Measurements from ENCODE around the gene SH2D1A.
"Not testable (repeated sequence)": the region's sequence is repeated elsewhere in the genome, so short reads cannot be mapped to it uniquely, and the experiment has no call there.

SH2D1A gene

GRCh38 chrX:124348885-124349453, 2.6 kb downstream of the SH2D1A start:
- in situ Hi-C loops (cut with MboI; ENCODE audit: low sequenced_read_pairs) = no loop called here

DNA sequence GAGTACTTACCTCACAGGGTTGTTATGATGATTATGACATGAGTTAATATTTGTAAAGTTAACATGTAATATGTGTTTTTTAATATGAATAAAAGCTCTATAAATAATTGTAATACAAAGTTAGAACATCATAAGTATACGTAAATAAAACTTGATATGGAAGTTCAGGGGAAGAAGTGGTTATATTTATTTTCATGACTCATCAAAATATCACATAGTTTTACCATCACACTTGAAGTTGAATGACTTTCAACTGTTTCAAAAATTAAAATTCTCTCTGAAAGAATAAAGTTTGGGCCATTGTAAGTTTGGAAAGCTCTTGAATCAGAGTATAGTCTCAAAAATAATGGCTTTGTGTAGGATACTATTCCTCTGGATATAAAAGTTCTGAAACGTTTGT, 8.3 kb downstream of the SH2D1A start:
- in situ Hi-C loops (cut with MboI; ENCODE audit: low sequenced_read_pairs) = no loop called here

GRCh38 chrX:124358800-124359383, 12.5 kb downstream of the SH2D1A start:
- in situ Hi-C loops (cut with MboI; ENCODE audit: low sequenced_read_pairs) = no loop called here

- in situ Hi-C loops (cut with MboI; ENCODE audit: low sequenced_read_pairs) = no loop called here
Observed at GRCh38 chrX:124362072-124362471, 15.7 kb downstream of the SH2D1A start.

DNA sequence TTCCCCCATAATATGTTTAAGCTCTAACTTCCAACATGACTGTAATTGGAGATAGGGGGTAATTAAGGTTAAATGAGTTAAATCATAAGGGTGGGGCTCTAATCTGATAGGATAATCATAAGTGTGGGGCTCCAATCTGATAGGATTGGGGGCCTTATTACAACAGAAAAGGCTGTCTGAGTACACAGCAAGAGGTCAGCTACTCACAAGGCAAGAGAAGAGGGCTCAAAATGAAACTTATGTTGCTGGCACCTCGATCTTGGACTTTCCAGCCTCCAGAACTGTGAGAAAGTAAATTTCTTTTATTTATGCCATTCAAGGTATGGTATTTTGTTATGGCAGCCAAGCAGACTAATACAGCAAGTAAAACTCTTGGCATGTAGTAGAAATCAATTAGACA, 16.4 kb downstream of the SH2D1A start:
- in situ Hi-C loops (cut with MboI; ENCODE audit: low sequenced_read_pairs) = no loop called here

- in situ Hi-C loops (cut with MboI; ENCODE audit: low sequenced_read_pairs) = no loop called here
Observed at GRCh38 chrX:124369722-124370121, 23.4 kb downstream of the SH2D1A start.

- in situ Hi-C loops (cut with MboI; ENCODE audit: low sequenced_read_pairs) = no loop called here
Observed at GRCh38 chrX:124373348-124373747, 27.0 kb downstream of the SH2D1A start.

- in situ Hi-C loops (cut with MboI; ENCODE audit: low sequenced_read_pairs) = no loop called here
Observed at GRCh38 chrX:124378643-124379042, 32.3 kb downstream of the SH2D1A start.

DNA sequence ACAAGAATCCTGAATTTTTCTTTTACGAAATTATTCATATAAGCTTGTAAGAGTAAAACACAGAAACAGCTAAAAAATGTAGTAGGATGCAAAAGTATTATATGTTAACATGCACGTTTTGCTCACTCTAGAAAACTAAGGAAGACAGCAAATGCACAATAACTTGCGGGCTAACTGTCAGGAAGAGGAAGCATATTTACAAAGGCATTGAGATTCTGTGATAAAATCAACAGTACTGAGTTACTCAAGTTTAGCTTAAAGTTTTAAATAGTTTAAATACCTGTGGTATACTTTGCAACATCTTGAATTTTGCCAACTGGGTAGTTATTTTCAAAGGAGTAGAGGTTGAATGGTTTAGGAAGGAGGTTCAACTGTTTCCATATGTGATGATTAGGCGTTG, 37.0 kb downstream of the SH2D1A start:
- in situ Hi-C loops (cut with MboI; ENCODE audit: low sequenced_read_pairs) = no loop called here

GRCh38 chrX:124386401-124386800, 40.0 kb downstream of the SH2D1A start:
- in situ Hi-C loops (cut with MboI; ENCODE audit: low sequenced_read_pairs) = no loop called here

DNA sequence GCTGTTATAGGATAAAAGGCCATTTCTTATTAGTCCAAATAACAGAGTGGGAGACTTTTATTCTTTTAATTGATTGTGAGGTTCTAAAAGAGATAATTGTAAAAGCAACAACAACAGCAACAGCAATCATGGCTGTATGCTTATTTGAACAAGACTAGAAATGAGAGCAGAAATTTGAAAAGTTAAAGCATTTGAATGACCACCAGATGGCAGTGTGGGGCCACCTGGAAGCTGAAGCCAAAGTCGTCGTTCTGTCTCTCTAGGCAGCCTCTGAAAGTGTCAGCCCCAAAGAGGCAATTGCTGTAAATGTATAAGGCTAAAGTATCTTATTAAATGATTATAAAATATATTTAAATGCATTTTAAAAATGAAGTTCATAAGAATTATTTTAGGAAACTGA, 42.2 kb downstream of the SH2D1A start:
- in situ Hi-C loops (cut with MboI; ENCODE audit: low sequenced_read_pairs) = no loop called here

DNA sequence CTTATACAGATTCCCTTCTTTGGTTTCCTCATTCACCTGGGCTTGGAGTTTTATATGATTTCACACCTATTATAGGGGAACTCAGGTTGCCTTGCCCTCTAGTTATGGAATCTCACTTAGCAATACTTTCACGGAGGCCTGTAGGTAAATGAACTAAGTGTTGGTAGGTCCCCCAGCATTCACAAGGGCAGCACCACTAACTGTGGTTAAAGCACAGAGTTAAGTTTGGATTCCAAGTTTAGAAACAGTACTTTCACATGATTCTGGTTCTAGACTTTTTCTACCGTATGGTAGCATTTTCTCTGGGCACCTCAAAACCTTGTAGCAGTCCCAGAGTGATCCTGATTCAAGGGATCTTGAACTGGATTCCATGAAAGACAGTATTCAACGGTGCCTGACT, 46.4 kb downstream of the SH2D1A start:
- in situ Hi-C loops (cut with MboI; ENCODE audit: low sequenced_read_pairs) = no loop called here

- in situ Hi-C loops (cut with MboI; ENCODE audit: low sequenced_read_pairs) = no loop called here
Observed at GRCh38 chrX:124393238-124393637, 46.9 kb downstream of the SH2D1A start.

- in situ Hi-C loops (cut with MboI; ENCODE audit: low sequenced_read_pairs) = no loop called here
Observed at GRCh38 chrX:124393659-124394058, 47.3 kb downstream of the SH2D1A start.

GRCh38 chrX:124395145-124395880, 49.0 kb downstream of the SH2D1A start:
- in situ Hi-C loops (cut with MboI; ENCODE audit: low sequenced_read_pairs) = no loop called here

DNA sequence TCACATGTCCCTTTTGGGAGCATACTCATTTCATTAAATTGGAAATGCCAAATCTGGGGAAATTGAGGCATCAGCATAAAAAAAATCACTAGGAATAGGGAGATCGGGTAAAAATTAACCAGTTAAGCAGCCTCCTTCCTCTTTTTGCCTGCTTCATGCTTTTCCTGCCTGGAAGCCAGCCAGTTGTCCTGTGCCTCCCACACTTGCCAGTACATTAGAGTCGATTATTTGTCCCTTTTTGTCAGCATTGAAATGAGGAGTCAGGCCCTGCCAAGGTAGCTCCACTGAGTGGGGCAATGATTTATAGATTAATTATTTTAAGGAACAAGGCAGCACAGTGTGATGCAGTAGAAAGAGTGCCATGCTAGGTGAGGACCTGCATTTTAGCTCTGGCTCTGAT, 55.3 kb downstream of the SH2D1A start:
- in situ Hi-C loops (cut with MboI; ENCODE audit: low sequenced_read_pairs) = no loop called here

GRCh38 chrX:124405868-124406267, 59.5 kb downstream of the SH2D1A start:
- in situ Hi-C loops (cut with MboI; ENCODE audit: low sequenced_read_pairs) = no loop called here

DNA sequence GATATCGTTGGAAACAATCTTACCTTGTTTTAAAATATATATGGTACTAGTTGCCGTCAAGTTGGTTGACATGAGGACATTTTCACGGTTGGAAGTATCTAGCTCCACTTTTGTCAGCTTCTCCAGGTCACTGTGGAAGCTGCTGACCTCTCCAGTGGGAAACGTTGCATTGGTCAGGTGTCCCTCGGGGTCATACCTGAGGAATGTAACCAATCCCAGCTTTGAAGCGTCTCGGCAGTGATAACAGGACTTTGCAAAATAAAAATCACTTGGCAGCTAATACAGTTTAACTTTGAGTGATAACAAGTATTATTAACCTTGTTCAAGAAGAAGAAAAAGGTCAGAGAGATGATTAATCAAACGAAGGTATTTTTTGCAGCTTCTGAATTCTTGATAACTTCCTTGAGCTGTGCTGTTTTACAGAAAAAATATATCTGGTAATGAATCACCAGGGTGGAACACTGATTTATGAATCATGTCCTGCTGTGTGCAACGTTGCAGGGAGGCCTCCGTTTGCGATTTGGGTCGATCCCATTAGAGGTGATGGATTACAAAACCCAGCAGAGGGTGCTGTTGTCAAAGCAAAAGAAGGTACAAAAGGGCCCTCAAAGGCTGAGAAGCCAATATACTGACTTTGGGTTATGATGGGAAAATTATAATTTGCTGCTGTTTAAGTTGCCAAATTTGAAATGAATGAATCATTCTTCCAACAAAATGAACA, 60.1 kb downstream of the SH2D1A start:
- in situ Hi-C loops (cut with MboI; ENCODE audit: low sequenced_read_pairs) = no loop called here

- in situ Hi-C loops (cut with MboI; ENCODE audit: low sequenced_read_pairs) = no loop called here
Observed at GRCh38 chrX:124407226-124407625, 60.9 kb downstream of the SH2D1A start.

- in situ Hi-C loops (cut with MboI; ENCODE audit: low sequenced_read_pairs) = not testable (repeated sequence)
Observed at GRCh38 chrX:124408380-124408779, 62.0 kb downstream of the SH2D1A start.

- in situ Hi-C loops (cut with MboI; ENCODE audit: low sequenced_read_pairs) = no loop called here
Observed at GRCh38 chrX:124413244-124413643, 66.9 kb downstream of the SH2D1A start.

GRCh38 chrX:124414281-124414680, 67.9 kb downstream of the SH2D1A start:
- in situ Hi-C loops (cut with MboI; ENCODE audit: low sequenced_read_pairs) = no loop called here
